ENCODE measurements around the gene BRCC3.
A peak's percentile ranks its signal among the peaks of the same experiment; 100 is the strongest.

The BRCC3 gene

DNA sequence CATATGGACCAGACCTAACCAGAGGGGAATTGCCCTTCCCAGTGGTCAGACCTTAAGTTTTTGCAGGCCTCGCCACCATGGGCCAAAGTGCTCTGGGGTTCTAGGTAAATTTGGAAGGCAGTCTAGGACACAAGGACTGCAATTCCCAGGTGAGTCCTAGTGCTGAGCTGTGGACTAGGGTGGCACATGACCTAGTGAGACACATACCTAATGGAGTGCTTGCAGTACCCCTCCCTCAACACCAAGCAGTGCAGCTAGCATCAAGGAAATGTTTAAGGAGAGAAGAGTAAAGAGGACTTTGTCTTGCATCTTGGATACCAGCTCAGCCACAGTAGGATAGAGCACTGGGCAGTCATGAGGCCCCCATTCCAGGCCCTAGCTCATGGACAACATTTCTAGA, 60.8 kb downstream of the BRCC3 start:
- no peaks in the 10 kb centered on the region for H3K9me3 ChIP-seq (ENCODE audit: insufficient read depth, low read depth, low read length)
- no peak overlapping the region for H2BK5ac ChIP-seq (ENCODE audit: low read depth, low read length, poor library complexity)
- no CpG with 5 or more reads among the region's 1 CpG for WGBS (ENCODE audit: extremely low coverage, insufficient coverage, insufficient read length)
- no peaks in the 10 kb centered on the region for H3K79me2 ChIP-seq (ENCODE audit: control insufficient read depth, insufficient read depth, low read length, poor library complexity)
- H2AFZ ChIP-seq (ENCODE audit: insufficient read depth, low read length, poor library complexity) = no peak overlapping the region
- no peak overlapping the region for H2BK12ac ChIP-seq (ENCODE audit: low read length)
- H3K4me1 ChIP-seq (ENCODE audit: control insufficient read depth in 1 of 2, insufficient read depth in 2 of 2, low read length in 2 of 2) = no peaks in the 10 kb centered on the region
- H3K9ac ChIP-seq (ENCODE audit: low read length) = no peak overlapping the region
- H3K4ac ChIP-seq (ENCODE audit: low read depth, low read length) = no peak overlapping the region
- no peaks in the 10 kb centered on the region for H3K79me1 ChIP-seq (ENCODE audit: low read length)
- no peaks in the 10 kb centered on the region for H3K36me3 ChIP-seq (ENCODE audit: control insufficient read depth in 1 of 2, insufficient read depth in 2 of 2, low read length in 2 of 2)
- H3K23ac ChIP-seq (ENCODE audit: low read length) = no peak overlapping the region
- no peak overlapping the region for H3K18ac ChIP-seq (ENCODE audit: low read length)
- no peak overlapping the region for H3K14ac ChIP-seq (ENCODE audit: low read length)
- no peak overlapping the region for H3K4me2 ChIP-seq (ENCODE audit: low read length)
- H2AK5ac ChIP-seq (ENCODE audit: low read length) = no peak overlapping the region
- no peak overlapping the region for H4K12ac ChIP-seq (ENCODE audit: low read depth, low read length)
- H3K27me3 ChIP-seq (ENCODE audit: insufficient read depth, low read length) = no peaks in the 10 kb centered on the region
- no peak for DNase-seq
- H4K91ac ChIP-seq (ENCODE audit: low read depth, low read length) = no peak overlapping the region
- no peak overlapping the region for H2BK120ac ChIP-seq (ENCODE audit: insufficient read depth, low read length, poor library complexity)
- H3K4me3 ChIP-seq (ENCODE audit: low read depth, low read length) = no peak overlapping the region
- H3K27ac ChIP-seq (ENCODE audit: low read depth, low read length) = no peak overlapping the region
- no peak overlapping the region for H4K8ac ChIP-seq (ENCODE audit: low read depth, low read length)

DNA sequence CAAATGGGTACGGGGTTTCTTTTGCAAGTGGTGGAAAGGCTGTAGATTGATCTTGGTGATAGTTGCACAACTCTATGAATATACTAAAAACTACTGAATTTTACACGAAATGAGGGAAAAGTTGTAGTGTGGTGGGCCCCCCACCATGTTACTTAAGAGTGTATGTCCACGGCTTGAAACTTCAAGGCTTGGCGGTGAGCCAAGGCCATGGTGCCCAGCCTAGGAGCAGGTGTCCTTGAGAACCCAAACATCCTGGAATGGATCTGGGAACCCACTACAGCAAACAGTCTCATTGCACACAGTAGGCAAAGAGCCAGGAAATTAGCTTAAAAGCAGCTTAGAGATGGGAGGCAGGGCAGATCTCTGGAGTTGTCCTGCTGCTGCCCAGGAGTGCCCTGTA, 62.9 kb downstream of the BRCC3 start:
- H3K27ac ChIP-seq (ENCODE audit: low read depth, low read length) = no peak overlapping the region
- no CpG with 5 or more reads among the region's 4 CpGs for WGBS (ENCODE audit: extremely low coverage, insufficient coverage, insufficient read length)
- H4K8ac ChIP-seq (ENCODE audit: low read depth, low read length) = no peak overlapping the region
- H2BK5ac ChIP-seq (ENCODE audit: low read depth, low read length, poor library complexity) = no peak overlapping the region
- H2AK5ac ChIP-seq (ENCODE audit: low read length) = no peak overlapping the region
- H2BK12ac ChIP-seq (ENCODE audit: low read length) = no peak overlapping the region
- H3K23ac ChIP-seq (ENCODE audit: low read length) = no peak overlapping the region
- no peak overlapping the region for H2BK120ac ChIP-seq (ENCODE audit: insufficient read depth, low read length, poor library complexity)
- no peak overlapping the region for H3K9ac ChIP-seq (ENCODE audit: low read length)
- H3K4ac ChIP-seq (ENCODE audit: low read depth, low read length) = no peak overlapping the region
- no peaks in the 10 kb centered on the region for H3K79me2 ChIP-seq (ENCODE audit: control insufficient read depth, insufficient read depth, low read length, poor library complexity)
- no peaks in the 10 kb centered on the region for H3K27me3 ChIP-seq (ENCODE audit: insufficient read depth, low read length)
- no peaks in the 10 kb centered on the region for H3K9me3 ChIP-seq (ENCODE audit: insufficient read depth, low read depth, low read length)
- no peaks in the 10 kb centered on the region for H3K79me1 ChIP-seq (ENCODE audit: low read length)
- DNase-seq = no peak
- H4K12ac ChIP-seq (ENCODE audit: low read depth, low read length) = no peak overlapping the region
- H3K4me3 ChIP-seq (ENCODE audit: low read depth, low read length) = no peak overlapping the region
- no peak overlapping the region for H3K18ac ChIP-seq (ENCODE audit: low read length)
- H3K4me2 ChIP-seq (ENCODE audit: low read length) = no peak overlapping the region
- H3K36me3 ChIP-seq (ENCODE audit: control insufficient read depth in 1 of 2, insufficient read depth in 2 of 2, low read length in 2 of 2) = no peaks in the 10 kb centered on the region
- H2AFZ ChIP-seq (ENCODE audit: insufficient read depth, low read length, poor library complexity) = no peak overlapping the region
- no peaks in the 10 kb centered on the region for H3K4me1 ChIP-seq (ENCODE audit: control insufficient read depth in 1 of 2, insufficient read depth in 2 of 2, low read length in 2 of 2)
- no peak overlapping the region for H3K14ac ChIP-seq (ENCODE audit: low read length)
- H4K91ac ChIP-seq (ENCODE audit: low read depth, low read length) = no peak overlapping the region

DNA sequence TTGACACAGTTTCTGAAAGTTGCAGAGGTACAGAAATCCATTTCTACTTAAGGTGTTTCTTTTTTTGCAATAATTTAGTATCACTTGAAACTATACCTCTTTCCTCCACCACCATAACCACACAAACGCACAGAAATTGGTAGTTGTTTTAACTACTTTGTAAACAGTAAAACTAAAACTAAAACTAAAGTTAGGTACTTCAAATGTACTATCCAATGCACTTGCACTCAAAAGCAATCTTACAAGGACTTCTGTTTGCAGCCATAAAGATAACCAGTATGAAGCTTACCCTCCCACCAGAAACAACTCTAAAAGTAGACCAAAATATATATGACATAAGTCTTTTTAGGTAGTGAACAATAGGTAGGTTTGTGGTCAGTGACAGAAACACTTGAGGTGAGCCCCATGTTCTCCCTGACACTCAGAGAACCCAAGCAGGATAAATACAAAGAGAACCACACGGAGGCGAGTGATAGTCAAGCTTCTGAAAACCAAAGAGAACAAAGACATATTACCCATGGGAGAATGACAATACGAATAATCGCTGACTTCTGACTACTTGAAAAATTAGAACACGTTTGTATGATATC, 72.7 kb downstream of the BRCC3 start:
- DNase-seq = no peak
- no peaks in the 10 kb centered on the region for H3K9me3 ChIP-seq (ENCODE audit: insufficient read depth, low read depth, low read length)
- no peak overlapping the region for H2AFZ ChIP-seq (ENCODE audit: insufficient read depth, low read length, poor library complexity)

DNA sequence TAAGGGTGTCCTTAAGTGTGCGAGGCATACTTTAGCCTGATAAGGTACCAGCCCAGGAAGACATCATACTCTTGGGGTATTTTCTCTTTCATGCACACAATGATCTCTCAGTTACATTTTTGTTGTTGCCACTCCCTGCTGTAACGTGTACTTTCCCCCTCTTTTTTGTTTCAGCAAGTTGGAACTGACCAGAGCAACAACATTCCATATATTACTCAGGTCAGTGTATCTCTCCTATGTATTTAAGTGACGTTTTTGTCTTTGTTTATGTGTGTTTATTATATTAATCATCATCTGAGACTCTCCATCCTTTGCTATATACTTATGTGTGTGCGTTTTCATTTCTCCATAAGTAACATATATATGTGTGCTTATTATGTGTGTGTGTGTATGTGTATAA, 73.6 kb downstream of the BRCC3 start:
- Histone ChIP-seq H3K4me3 (ENCODE audit: low read depth, low read length) (no peak overlapping the region), H3K27me3 (ENCODE audit: insufficient read depth, low read length) (no peaks in the 10 kb centered on the region), H3K79me1 (ENCODE audit: low read length) (no peaks in the 10 kb centered on the region), H3K9ac (ENCODE audit: low read length) (no peak overlapping the region), H3K9me3 (ENCODE audit: insufficient read depth, low read depth, low read length) (no peaks in the 10 kb centered on the region), H3K18ac (ENCODE audit: low read length) (no peak overlapping the region), H4K8ac (ENCODE audit: low read depth, low read length) (no peak overlapping the region), H3K36me3 (ENCODE audit: control insufficient read depth in 1 of 2, insufficient read depth in 2 of 2, low read length in 2 of 2) (no peaks in the 10 kb centered on the region), H2AFZ (ENCODE audit: insufficient read depth, low read length, poor library complexity) (no peak overlapping the region), H3K4ac (ENCODE audit: low read depth, low read length) (no peak overlapping the region), H2BK120ac (ENCODE audit: insufficient read depth, low read length, poor library complexity) (no peak overlapping the region), H3K27ac (ENCODE audit: low read depth, low read length) (no peak overlapping the region), H3K14ac (ENCODE audit: low read length) (no peak overlapping the region), H2BK12ac (ENCODE audit: low read length) (no peak overlapping the region), H3K23ac (ENCODE audit: low read length) (no peak overlapping the region), H2BK5ac (ENCODE audit: low read depth, low read length, poor library complexity) (no peak overlapping the region), H3K79me2 (ENCODE audit: control insufficient read depth, insufficient read depth, low read length, poor library complexity) (no peaks in the 10 kb centered on the region), H4K12ac (ENCODE audit: low read depth, low read length) (no peak overlapping the region), H2AK5ac (ENCODE audit: low read length) (no peak overlapping the region), H3K4me2 (ENCODE audit: low read length) (no peak overlapping the region), H3K4me1 (ENCODE audit: control insufficient read depth in 1 of 2, insufficient read depth in 2 of 2, low read length in 2 of 2) (no peaks in the 10 kb centered on the region), H4K91ac (ENCODE audit: low read depth, low read length) (no peak overlapping the region)
- peak in 1 of 2 donors; percentile 18 for DNase-seq
- WGBS (ENCODE audit: extremely low coverage, insufficient coverage, insufficient read length) = no CpG with 5 or more reads among the region's 4 CpGs

More for the DNA sequence above, 72.7 kb downstream of the BRCC3 start:
- no peak overlapping the region for H2BK120ac ChIP-seq (ENCODE audit: insufficient read depth, low read length, poor library complexity)
- H3K36me3 ChIP-seq (ENCODE audit: control insufficient read depth in 1 of 2, insufficient read depth in 2 of 2, low read length in 2 of 2) = no peaks in the 10 kb centered on the region
- no peak overlapping the region for H4K8ac ChIP-seq (ENCODE audit: low read depth, low read length)
- H3K4ac ChIP-seq (ENCODE audit: low read depth, low read length) = no peak overlapping the region
- no CpG with 5 or more reads among the region's 6 CpGs for WGBS (ENCODE audit: extremely low coverage, insufficient coverage, insufficient read length)
- H3K14ac ChIP-seq (ENCODE audit: low read length) = no peak overlapping the region
- no peak overlapping the region for H3K23ac ChIP-seq (ENCODE audit: low read length)
- no peaks in the 10 kb centered on the region for H3K4me1 ChIP-seq (ENCODE audit: control insufficient read depth in 1 of 2, insufficient read depth in 2 of 2, low read length in 2 of 2)
- H3K9ac ChIP-seq (ENCODE audit: low read length) = no peak overlapping the region
- no peaks in the 10 kb centered on the region for H3K79me2 ChIP-seq (ENCODE audit: control insufficient read depth, insufficient read depth, low read length, poor library complexity)
- no peak overlapping the region for H3K18ac ChIP-seq (ENCODE audit: low read length)
- no peak overlapping the region for H4K91ac ChIP-seq (ENCODE audit: low read depth, low read length)
- no peak overlapping the region for H4K12ac ChIP-seq (ENCODE audit: low read depth, low read length)
- no peaks in the 10 kb centered on the region for H3K27me3 ChIP-seq (ENCODE audit: insufficient read depth, low read length)
- no peak overlapping the region for H2AK5ac ChIP-seq (ENCODE audit: low read length)
- H3K79me1 ChIP-seq (ENCODE audit: low read length) = no peaks in the 10 kb centered on the region
- H2BK12ac ChIP-seq (ENCODE audit: low read length) = no peak overlapping the region
- no peak overlapping the region for H3K27ac ChIP-seq (ENCODE audit: low read depth, low read length)
- no peak overlapping the region for H2BK5ac ChIP-seq (ENCODE audit: low read depth, low read length, poor library complexity)
- H3K4me2 ChIP-seq (ENCODE audit: low read length) = no peak overlapping the region
- no peak overlapping the region for H3K4me3 ChIP-seq (ENCODE audit: low read depth, low read length)
